HCEC 1CT (cell line): ENCODE data around the gene RPUSD2.
"Not testable (repeated sequence)": the region's sequence is repeated elsewhere in the genome, so short reads cannot be mapped to it uniquely, and the experiment has no call there.

Source experiments
- DNase-seq: peaks from one replicate; pipeline ENCODE4 v3.0.0-alpha.2; 2017

The RPUSD2 gene

GRCh38 chr15:40565333-40566238, 3.5 kb upstream of the RPUSD2 start:
- no peak for DNase-seq

GRCh38 chr15:40567111-40567510, 2.0 kb upstream of the RPUSD2 start:
- peak; percentile 36 for DNase-seq

- no peak for DNase-seq
Observed at GRCh38 chr15:40575113-40575512, 6.0 kb downstream of the RPUSD2 start.

- DNase-seq, result not testable (repeated sequence)
Observed at GRCh38 chr15:40576914-40577313, 7.8 kb downstream of the RPUSD2 start.

- no peak for DNase-seq
Observed at GRCh38 chr15:40578892-40579291, 9.8 kb downstream of the RPUSD2 start.

- DNase-seq, result not testable (repeated sequence)
Observed at GRCh38 chr15:40581796-40582195, 12.7 kb downstream of the RPUSD2 start.

GRCh38 chr15:40582726-40583246, 13.7 kb downstream of the RPUSD2 start:
- peak; percentile 39 for DNase-seq

- no peak for DNase-seq
Observed at GRCh38 chr15:40584191-40584590, 15.1 kb downstream of the RPUSD2 start.

- no peak for DNase-seq
Observed at GRCh38 chr15:40590667-40591050, 21.6 kb downstream of the RPUSD2 start.

- DNase-seq, result no peak
Observed at GRCh38 chr15:40591389-40591788, 22.3 kb downstream of the RPUSD2 start.

- DNase-seq, result no peak
Observed at GRCh38 chr15:40593165-40593564, 24.1 kb downstream of the RPUSD2 start.

GRCh38 chr15:40593588-40594428, 24.7 kb downstream of the RPUSD2 start, which contains the start of gene KNL1:
Gene KNL1, plus strand, starts transcription at chr15:40594249. Its CDS starts 8,683 bp downstream, at chr15:40602932.
- peak; percentile 82 for DNase-seq

GRCh38 chr15:40594429-40594836, 25.3 kb downstream of the RPUSD2 start:
- DNase-seq, result peak; percentile 54

- DNase-seq, result no peak
Observed at GRCh38 chr15:40595219-40595618, 26.1 kb downstream of the RPUSD2 start.

- no peak for DNase-seq
Observed at GRCh38 chr15:40595773-40596172, 26.7 kb downstream of the RPUSD2 start.

GRCh38 chr15:40597024-40597423, 27.9 kb downstream of the RPUSD2 start:
- no peak for DNase-seq

- DNase-seq, result no peak
Observed at GRCh38 chr15:40598126-40598525, 29.0 kb downstream of the RPUSD2 start.

- no peak for DNase-seq
Observed at GRCh38 chr15:40598672-40599071, 29.6 kb downstream of the RPUSD2 start.

GRCh38 chr15:40600956-40601355, 31.9 kb downstream of the RPUSD2 start:
- no peak for DNase-seq

- no peak for DNase-seq
Observed at GRCh38 chr15:40603935-40604334, 34.8 kb downstream of the RPUSD2 start.

GRCh38 chr15:40613080-40613479, 44.0 kb downstream of the RPUSD2 start:
- no peak for DNase-seq

GRCh38 chr15:40618023-40618422, 48.9 kb downstream of the RPUSD2 start:
- DNase-seq, result no peak

- no peak for DNase-seq
Observed at GRCh38 chr15:40618906-40619305, 49.8 kb downstream of the RPUSD2 start.
